PFSK-1 (cell line): ENCODE results near the gene EFCAB6.

Experiments used
- FOXP2 ChIP-seq: optimal IDR thresholded peaks from 2 replicates; pipeline ENCODE3; 2011; ENCODE audit warnings: borderline replicate concordance, control low read depth, inconsistent platforms; ENCODE audit not compliant: insufficient read depth; ENCODE audit errors: extremely low read length, extremely low read depth
- POLR2AphosphoS5 ChIP-seq: IDR thresholded peaks from 2 replicates; pipeline ENCODE4 v1.6.1; 2012; ENCODE audit warnings: low read depth, mild to moderate bottlenecking, control low read depth, low read length, moderate library complexity
- SIN3A ChIP-seq: IDR thresholded peaks from 2 replicates; pipeline ENCODE4 v1.6.1; 2012; ENCODE audit warnings: mild to moderate bottlenecking, low read length, moderate library complexity, borderline replicate concordance; ENCODE audit not compliant: insufficient read depth
- TAF1 ChIP-seq: IDR thresholded peaks from 2 replicates; pipeline ENCODE4 v1.6.1; 2012; ENCODE audit warnings: low read length, control low read depth, borderline replicate concordance; ENCODE audit not compliant: insufficient read depth
- TF ChIP-seq, protein P1 (sequence below), 2 experiments: IDR thresholded peaks; 2 replicates each; pipeline versions ENCODE4 v1.6.1 to v1.8.0; 2011 to 2012; ENCODE audit warnings: low read depth in 2 of 2, low read length in 2 of 2, control low read depth in 1 of 2, inconsistent platforms in 1 of 2, mild to moderate bottlenecking in 1 of 2, moderate library complexity in 1 of 2; ENCODE audit not compliant: insufficient read depth in 1 of 2

The EFCAB6 gene

DNA sequence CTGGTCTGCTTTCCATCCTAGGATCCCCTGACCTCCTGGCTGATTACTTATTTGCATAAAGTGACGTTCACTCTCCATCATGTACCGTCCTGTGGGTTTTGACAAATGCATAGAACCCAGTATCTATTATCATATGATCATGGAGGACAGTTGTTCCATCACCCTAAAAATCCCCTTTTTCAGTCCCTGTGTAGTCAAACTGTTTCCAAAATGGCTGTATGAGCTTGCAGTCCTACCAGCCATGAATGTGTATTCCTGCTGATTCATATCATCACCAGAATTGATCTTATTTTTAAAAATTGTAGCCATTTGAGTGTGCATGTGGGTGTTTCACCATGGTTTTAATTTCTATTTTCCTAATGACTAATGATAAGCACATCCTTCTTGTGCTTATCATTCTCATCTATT lies 291.5 kb downstream of the EFCAB6 start:
- TF ChIP-seq, protein P1, sequence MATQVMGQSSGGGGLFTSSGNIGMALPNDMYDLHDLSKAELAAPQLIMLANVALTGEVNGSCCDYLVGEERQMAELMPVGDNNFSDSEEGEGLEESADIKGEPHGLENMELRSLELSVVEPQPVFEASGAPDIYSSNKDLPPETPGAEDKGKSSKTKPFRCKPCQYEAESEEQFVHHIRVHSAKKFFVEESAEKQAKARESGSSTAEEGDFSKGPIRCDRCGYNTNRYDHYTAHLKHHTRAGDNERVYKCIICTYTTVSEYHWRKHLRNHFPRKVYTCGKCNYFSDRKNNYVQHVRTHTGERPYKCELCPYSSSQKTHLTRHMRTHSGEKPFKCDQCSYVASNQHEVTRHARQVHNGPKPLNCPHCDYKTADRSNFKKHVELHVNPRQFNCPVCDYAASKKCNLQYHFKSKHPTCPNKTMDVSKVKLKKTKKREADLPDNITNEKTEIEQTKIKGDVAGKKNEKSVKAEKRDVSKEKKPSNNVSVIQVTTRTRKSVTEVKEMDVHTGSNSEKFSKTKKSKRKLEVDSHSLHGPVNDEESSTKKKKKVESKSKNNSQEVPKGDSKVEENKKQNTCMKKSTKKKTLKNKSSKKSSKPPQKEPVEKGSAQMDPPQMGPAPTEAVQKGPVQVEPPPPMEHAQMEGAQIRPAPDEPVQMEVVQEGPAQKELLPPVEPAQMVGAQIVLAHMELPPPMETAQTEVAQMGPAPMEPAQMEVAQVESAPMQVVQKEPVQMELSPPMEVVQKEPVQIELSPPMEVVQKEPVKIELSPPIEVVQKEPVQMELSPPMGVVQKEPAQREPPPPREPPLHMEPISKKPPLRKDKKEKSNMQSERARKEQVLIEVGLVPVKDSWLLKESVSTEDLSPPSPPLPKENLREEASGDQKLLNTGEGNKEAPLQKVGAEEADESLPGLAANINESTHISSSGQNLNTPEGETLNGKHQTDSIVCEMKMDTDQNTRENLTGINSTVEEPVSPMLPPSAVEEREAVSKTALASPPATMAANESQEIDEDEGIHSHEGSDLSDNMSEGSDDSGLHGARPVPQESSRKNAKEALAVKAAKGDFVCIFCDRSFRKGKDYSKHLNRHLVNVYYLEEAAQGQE (IDR thresholded peaks at IDR 0.05; ENCODE audit: insufficient read depth in 1 of 2, low read depth in 2 of 2, low read length in 2 of 2), result no peak

DNA sequence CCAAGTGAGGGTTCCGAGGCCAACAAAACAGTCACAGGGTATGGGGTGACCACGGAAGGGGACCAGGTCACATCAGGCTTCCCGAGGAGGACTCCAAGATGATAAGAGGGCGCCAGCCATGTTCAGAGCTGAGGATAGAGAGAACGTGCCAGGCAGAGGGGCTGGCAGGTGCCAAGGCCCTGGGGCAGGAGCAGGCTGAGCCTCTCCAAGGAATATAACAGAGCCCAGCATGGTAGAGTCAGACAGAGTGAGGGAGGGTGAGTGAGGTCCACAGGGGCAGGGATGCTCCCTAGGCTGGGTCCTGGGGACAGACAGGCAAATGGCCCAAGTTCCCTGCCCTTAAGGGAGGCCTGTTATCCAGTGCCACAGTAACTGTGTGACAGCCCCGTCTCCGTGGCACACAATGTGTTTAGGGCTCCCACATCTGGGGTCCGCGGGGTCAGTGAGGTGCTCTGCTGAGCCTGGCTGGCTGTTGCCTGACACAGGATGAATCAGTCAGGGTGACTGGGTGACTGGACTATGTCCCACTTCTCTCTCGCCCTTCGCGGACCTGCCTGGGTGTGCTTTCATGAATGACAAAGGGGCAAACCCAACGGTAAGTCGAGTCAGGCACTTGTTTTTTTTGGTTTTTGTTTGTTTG lies 295.0 kb downstream of the EFCAB6 start:
- no peak for TF ChIP-seq SIN3A
- no peak for TF ChIP-seq POLR2AphosphoS5
- no peak for TF ChIP-seq TAF1
- TF ChIP-seq FOXP2, result no peak
- TF ChIP-seq, protein P1 (IDR thresholded peaks at IDR 0.05; ENCODE audit: insufficient read depth in 1 of 2, low read depth in 2 of 2, low read length in 2 of 2), result no peak

DNA sequence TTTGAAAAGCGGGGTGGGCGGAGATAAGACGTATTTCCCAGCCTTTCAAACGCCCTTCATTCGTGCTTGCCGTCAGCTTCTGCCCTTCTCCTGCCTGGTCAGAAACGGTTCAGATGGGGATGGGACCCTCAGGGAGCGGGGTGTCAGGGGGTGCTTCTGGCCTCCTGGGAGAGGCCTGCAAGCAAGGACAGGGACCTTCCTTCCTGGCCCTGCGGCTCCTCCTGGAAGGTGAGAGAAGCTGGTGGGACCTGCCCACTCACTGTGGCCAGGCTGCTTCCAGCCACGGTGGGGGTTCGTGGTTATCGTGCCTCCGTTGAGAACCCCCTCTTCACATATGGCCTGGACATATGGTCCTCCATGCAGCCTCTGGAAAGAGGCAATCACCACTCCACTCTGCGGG lies 295.7 kb downstream of the EFCAB6 start:
- TF ChIP-seq FOXP2 (no peak), SIN3A (no peak), TAF1 (no peak), POLR2AphosphoS5 (no peak)
- TF ChIP-seq, protein P1 (IDR thresholded peaks at IDR 0.05; ENCODE audit: insufficient read depth in 1 of 2, low read depth in 2 of 2, low read length in 2 of 2), result no peak

DNA sequence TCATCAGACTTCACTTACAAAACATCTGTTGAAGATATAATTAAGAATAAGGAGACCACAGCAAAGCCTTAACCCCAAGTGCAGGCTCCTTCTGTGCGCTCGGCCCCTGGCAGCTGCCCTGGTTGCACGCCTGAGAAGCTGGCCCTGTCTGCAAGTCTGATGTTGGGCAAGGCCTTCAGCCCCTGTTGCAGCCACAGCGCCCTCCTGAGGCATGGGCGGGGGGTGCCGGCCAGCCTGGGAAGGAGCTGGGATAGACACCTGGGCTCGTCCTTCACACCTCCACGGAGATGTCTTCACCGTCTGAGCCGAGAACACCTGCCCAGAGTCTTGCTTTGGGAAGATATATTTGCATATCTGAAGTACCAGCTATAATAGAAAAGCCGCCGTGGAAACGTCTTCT lies 296.2 kb downstream of the EFCAB6 start:
- TF ChIP-seq TAF1 (no peak), SIN3A (no peak), FOXP2 (no peak), POLR2AphosphoS5 (no peak)
- TF ChIP-seq, protein P1 (IDR thresholded peaks at IDR 0.05; ENCODE audit: insufficient read depth in 1 of 2, low read depth in 2 of 2, low read length in 2 of 2), result no peak

DNA sequence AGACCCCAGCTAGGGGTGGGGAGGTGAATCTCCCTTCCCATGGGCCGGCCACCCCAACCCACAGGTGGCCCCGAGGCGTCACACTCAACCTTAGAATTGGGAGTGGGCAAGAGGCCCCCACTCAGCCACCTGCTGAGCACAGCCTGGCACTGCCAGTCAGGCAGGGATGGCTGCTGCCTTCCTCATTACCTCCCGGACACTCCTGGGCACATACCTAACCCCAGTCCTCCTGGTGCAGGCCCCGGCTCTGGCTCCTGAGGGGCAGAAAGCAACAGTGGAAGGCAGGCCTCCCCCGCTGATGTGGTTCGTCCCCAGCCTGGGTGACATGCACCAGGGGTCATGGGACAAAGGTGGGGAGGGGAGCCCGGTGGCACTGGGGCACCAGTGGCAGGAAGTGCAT lies 296.7 kb downstream of the EFCAB6 start:
- TF ChIP-seq TAF1 (no peak), POLR2AphosphoS5 (no peak), FOXP2 (no peak), SIN3A (no peak)
- TF ChIP-seq, protein P1 (IDR thresholded peaks at IDR 0.05; ENCODE audit: insufficient read depth in 1 of 2, low read depth in 2 of 2, low read length in 2 of 2), result no peak
